Melanocyte of skin (primary cell): ENCODE data around the gene NDUFA12. TPM values are rescaled to one million over a fixed set of nuclear protein-coding genes. Genes with fewer than 3 reads are reported as not detected.

Source experiments
- total RNA-seq, 2 donors: library from RNA; depleted of rRNA; stranded (reverse); fragments of >200 nt; gene quantifications; 2 replicates each; pipeline ENCODE4 v1.2.3, GENCODE V29; 2012

The NDUFA12 gene
- 10 to 100 TPM; 72.6 to 85.3 TPM for total RNA-seq

DNA sequence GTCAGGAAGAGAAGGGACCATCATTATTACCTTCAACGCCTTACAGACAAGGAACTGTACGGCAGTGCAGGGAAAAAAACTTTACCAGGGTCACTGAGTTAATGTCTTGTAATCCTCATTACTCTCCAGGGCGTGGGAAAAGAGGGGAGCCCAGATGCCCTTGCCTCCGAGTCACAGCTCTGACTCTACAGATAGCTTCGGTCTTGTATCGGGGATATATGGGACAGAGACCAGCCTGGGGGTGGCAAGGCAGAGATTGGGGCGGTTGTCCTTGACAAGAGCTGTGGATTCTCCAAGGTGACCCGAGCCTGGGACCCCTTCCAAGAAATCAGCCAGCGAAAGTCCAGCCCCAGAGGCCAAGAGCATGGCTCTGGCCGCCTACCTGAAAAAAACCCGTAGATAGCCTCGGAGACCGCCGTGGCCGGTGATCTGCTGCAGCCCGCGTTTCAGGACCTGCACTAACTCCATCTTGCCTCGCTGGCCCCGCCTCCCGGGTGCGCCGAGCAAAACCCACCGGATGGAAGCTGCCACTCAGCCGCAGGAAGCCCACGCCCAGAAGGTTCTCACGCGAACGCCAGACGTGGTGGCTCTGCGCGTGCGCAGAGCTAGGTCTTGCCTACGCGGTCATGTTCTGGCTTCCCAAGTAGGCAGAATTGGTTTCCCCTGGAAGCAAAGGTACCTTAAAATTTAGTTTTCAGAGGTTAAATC is at the start of gene NDUFA12:
Gene NDUFA12, minus strand, starts transcription at position 485 of the 708 bp plus-strand sequence. Its CDS starts 17 bp downstream, at position 468.

Other genes with a start within 250 kb of the NDUFA12 start
- gene NR2C1, start 69.9 kb upstream of the NDUFA12 start, total RNA-seq, result 10 to 100 TPM; 20.6 to 21.0 TPM
- gene FGD6, start 213.8 kb upstream of the NDUFA12 start, total RNA-seq, result 1 to 10 TPM; 2.1 to 2.7 TPM
- gene VEZT, start 214.1 kb upstream of the NDUFA12 start, total RNA-seq, result 10 to 100 TPM; 35.6 to 38.9 TPM